Skeletal muscle tissue (tissue), 4 donors: Measurements from ENCODE around the gene MAPK13. TPM values are rescaled to one million over a fixed set of nuclear protein-coding genes. Genes with fewer than 3 reads are reported as not detected.

Experiments
- H3K27ac ChIP-seq: one replicate; pipeline ENCODE4 v1.7.0; 2013; ENCODE audit warnings: mild to moderate bottlenecking, low read depth, low read length, inconsistent platforms
- H3K27me3 ChIP-seq, 3 donors: one replicate each; pipeline ENCODE4 v1.7.0; 2013; ENCODE audit warnings: low read length in 3 of 3; ENCODE audit not compliant: control insufficient read depth in 3 of 3, insufficient read depth in 3 of 3
- H3K36me3 ChIP-seq, 3 donors: one replicate each; pipeline ENCODE4 v1.7.0; 2013; ENCODE audit warnings: low read length in 3 of 3; ENCODE audit not compliant: control insufficient read depth in 3 of 3, insufficient read depth in 3 of 3
- H3K4me1 ChIP-seq, 3 donors: one replicate each; pipeline ENCODE4 v1.7.0; 2013; ENCODE audit warnings: low read length in 3 of 3, mild to moderate bottlenecking in 3 of 3; ENCODE audit not compliant: control insufficient read depth in 3 of 3, insufficient read depth in 3 of 3
- H3K4me3 ChIP-seq, 3 donors: one replicate each; pipeline ENCODE4 v1.7.0; 2013; ENCODE audit warnings: low read length in 3 of 3
- H3K9ac ChIP-seq, 3 donors: one replicate each; pipeline ENCODE4 v1.7.0; 2013; ENCODE audit warnings: low read length in 3 of 3, mild to moderate bottlenecking in 3 of 3, moderate library complexity in 2 of 3, low read depth in 1 of 3
- H3K9me3 ChIP-seq, 3 donors: one replicate each; pipeline ENCODE4 v1.7.0; 2013; ENCODE audit warnings: low read length in 3 of 3; ENCODE audit not compliant: control insufficient read depth in 3 of 3
- total RNA-seq: library from RNA; depleted of rRNA; stranded (reverse); fragments of >200 nt; gene quantifications from one replicate; pipeline ENCODE4 v1.2.3, GENCODE V29; 2014
- donor health status: Osteomylitis.

The MAPK13 gene
- total RNA-seq, 1 donor from 2014 or later, result 3.1 TPM

- Histone ChIP-seq H3K27me3 (no peaks in the 10 kb centered on the region), H3K4me1 (peaks cover 6 to 12% (median 10%) of the 10 kb centered on the region in 3 donors), H3K36me3 (no peaks in the 10 kb centered on the region), H3K27ac (no peak overlapping the region), H3K9me3 (no peaks in the 10 kb centered on the region), H3K9ac (no peak overlapping the region), H3K4me3 (no peak overlapping the region)
Measured at GRCh38 chr6:36142971-36143838, 12.9 kb downstream of the MAPK13 start.

- H3K9ac ChIP-seq, result no peak overlapping the region
- no peaks in the 10 kb centered on the region for H3K9me3 ChIP-seq
- H3K27me3 ChIP-seq, result no peaks in the 10 kb centered on the region
- H3K36me3 ChIP-seq, result no peaks in the 10 kb centered on the region
- no peak overlapping the region for H3K27ac ChIP-seq
- peaks cover 2 to 5% (median 5%) of the 10 kb centered on the region in 3 donors for H3K4me1 ChIP-seq
- no peak overlapping the region for H3K4me3 ChIP-seq
Measured at GRCh38 chr6:36145495-36145894, 15.2 kb downstream of the MAPK13 start.

- H3K9ac ChIP-seq, result no peak overlapping the region
- H3K36me3 ChIP-seq, result no peaks in the 10 kb centered on the region
- no peak overlapping the region for H3K27ac ChIP-seq
- no peaks in the 10 kb centered on the region for H3K9me3 ChIP-seq
- H3K27me3 ChIP-seq, result no peaks in the 10 kb centered on the region
- peaks cover 2 to 7% (median 5%) of the 10 kb centered on the region in 3 donors for H3K4me1 ChIP-seq
- no peak overlapping the region for H3K4me3 ChIP-seq
Measured at GRCh38 chr6:36147294-36147693, 17.0 kb downstream of the MAPK13 start.

GRCh38 chr6:36149476-36149875, 19.2 kb downstream of the MAPK13 start:
- H3K9ac ChIP-seq, result no peak overlapping the region
- no peak overlapping the region for H3K4me3 ChIP-seq
- no peak overlapping the region for H3K27ac ChIP-seq
- H3K9me3 ChIP-seq, result no peaks in the 10 kb centered on the region
- H3K27me3 ChIP-seq, result no peaks in the 10 kb centered on the region
- H3K4me1 ChIP-seq, result peaks cover 2 to 7% (median 5%) of the 10 kb centered on the region in 3 donors
- no peaks in the 10 kb centered on the region for H3K36me3 ChIP-seq

GRCh38 chr6:36150283-36150682, 20.0 kb downstream of the MAPK13 start:
- Histone ChIP-seq H3K4me3 (no peak overlapping the region), H3K9me3 (no peaks in the 10 kb centered on the region), H3K9ac (no peak overlapping the region), H3K4me1 (peaks cover 2 to 7% (median 5%) of the 10 kb centered on the region in 3 donors), H3K36me3 (no peaks in the 10 kb centered on the region), H3K27ac (peak overlapping the region; percentile 36), H3K27me3 (no peaks in the 10 kb centered on the region)

DNA sequence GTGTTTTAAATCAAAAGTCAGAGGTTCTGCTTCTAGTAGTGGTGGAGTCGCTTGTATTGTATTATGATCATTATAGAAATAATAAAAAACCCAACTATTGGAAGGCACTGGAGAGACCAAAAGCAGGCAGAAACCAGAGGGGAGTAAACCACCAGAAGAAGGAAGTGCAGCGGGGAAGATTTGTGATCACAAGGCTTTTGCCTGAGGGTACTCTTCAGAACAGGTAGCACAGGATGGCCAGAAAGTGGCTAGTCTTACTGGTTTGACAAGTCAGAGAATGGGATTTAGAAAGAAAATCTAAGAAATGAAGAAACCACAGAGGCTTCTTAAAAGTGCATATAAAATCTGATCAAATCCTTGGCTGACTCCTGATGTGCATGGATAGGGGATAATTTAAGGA, 24.0 kb downstream of the MAPK13 start:
- H3K4me3 ChIP-seq, result no peak overlapping the region
- no peak overlapping the region for H3K27ac ChIP-seq
- peaks cover 2 to 7% (median 5%) of the 10 kb centered on the region in 3 donors for H3K4me1 ChIP-seq

DNA sequence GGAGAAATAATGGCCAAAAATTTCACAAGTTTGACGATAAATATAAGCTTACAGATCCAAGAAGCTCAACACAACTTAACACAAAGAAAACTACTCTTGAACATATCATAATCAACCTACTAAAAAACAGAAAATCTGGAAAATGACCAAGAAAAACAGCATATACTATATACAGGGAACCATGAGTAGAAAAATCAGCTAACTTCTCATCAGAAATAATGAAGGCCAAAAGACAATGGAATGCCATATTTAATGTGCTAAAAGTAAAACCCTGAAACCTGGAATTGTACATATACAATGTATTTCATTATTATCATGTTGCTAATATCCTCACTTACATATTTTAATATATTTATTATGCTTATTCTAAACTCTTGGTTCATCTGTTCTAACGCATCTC, 25.3 kb downstream of the MAPK13 start:
- Histone ChIP-seq H3K36me3 (peaks cover 0 to 4% (median 4%) of the 10 kb centered on the region in 3 donors), H3K9ac (no peak overlapping the region), H3K4me3 (no peak overlapping the region), H3K27ac (no peak overlapping the region), H3K4me1 (peaks cover 0 to under 1% (median 0%) of the 10 kb centered on the region in 3 donors), H3K27me3 (no peaks in the 10 kb centered on the region), H3K9me3 (no peaks in the 10 kb centered on the region)

More for the DNA sequence above, 24.0 kb downstream of the MAPK13 start:
- Histone ChIP-seq H3K27me3 (no peaks in the 10 kb centered on the region), H3K9me3 (no peaks in the 10 kb centered on the region), H3K36me3 (no peaks in the 10 kb centered on the region), H3K9ac (no peak overlapping the region)

- H3K36me3 ChIP-seq, result peaks cover 0 to 4% (median 4%) of the 10 kb centered on the region in 3 donors
- no peak overlapping the region for H3K4me3 ChIP-seq
- H3K27me3 ChIP-seq, result no peaks in the 10 kb centered on the region
- H3K4me1 ChIP-seq, result no peaks in the 10 kb centered on the region
- no peak overlapping the region for H3K27ac ChIP-seq
- no peaks in the 10 kb centered on the region for H3K9me3 ChIP-seq
- no peak overlapping the region for H3K9ac ChIP-seq
Measured at GRCh38 chr6:36160147-36160760, 29.9 kb downstream of the MAPK13 start.

- H3K4me3 ChIP-seq, result no peak overlapping the region
- no peaks in the 10 kb centered on the region for H3K4me1 ChIP-seq
- H3K9ac ChIP-seq, result no peak overlapping the region
- no peak overlapping the region for H3K27ac ChIP-seq
- no peaks in the 10 kb centered on the region for H3K27me3 ChIP-seq
- H3K9me3 ChIP-seq, result no peaks in the 10 kb centered on the region
- H3K36me3 ChIP-seq, result peaks cover 0 to 4% (median 4%) of the 10 kb centered on the region in 3 donors
Measured at GRCh38 chr6:36169023-36170007, 39.0 kb downstream of the MAPK13 start.
